K562 (cell line): Measurements from ENCODE around the gene FADS1. TPM values are rescaled to one million over a fixed set of nuclear protein-coding genes. Genes with fewer than 3 reads are reported as not detected.

Source experiments
- ARID1B ChIP-seq: fragments of 450-650 bp; IDR thresholded peaks from 2 replicates; pipeline ENCODE4 v1.6.1; 2016; ENCODE audit warnings: antibody characterized with exemption, mild to moderate bottlenecking, inconsistent platforms
- C11orf30 ChIP-seq: fragments of 450-650 bp; IDR thresholded peaks from 2 replicates; pipeline ENCODE4 v1.6.1; 2016; ENCODE audit warnings: low read depth, mild to moderate bottlenecking
- DPF2 ChIP-seq: fragments of 450-650 bp; IDR thresholded peaks from 2 replicates; pipeline ENCODE4 v1.6.1; 2016
- EHMT2 ChIP-seq: fragments of 450-650 bp; IDR thresholded peaks from 2 replicates; pipeline ENCODE4 v1.6.1; 2018; ENCODE audit warnings: antibody characterized with exemption
- GABPA ChIP-seq: fragments of 200-800 bp; sonication (Bioruptor generic); conservative IDR thresholded peaks from 2 replicates; pipeline ENCODE4 v1.6.1; 2016; ENCODE audit warnings: low read depth, missing genetic modification characterization, missing compliant biosample characterization
- JUND ChIP-seq, 2 experiments: IDR thresholded peaks; 2 replicates in 1 of 2; 3 replicates in 1 of 2; pipeline ENCODE4 v1.6.1; 2011; ENCODE audit warnings: borderline replicate concordance in 2 of 2, low read depth in 2 of 2, low read length in 2 of 2, improper control_type of control experiment in 1 of 2, missing biosample characterization in 1 of 2, missing genetic modification characterization in 1 of 2, missing genetic modification reagents in 1 of 2
- MAFK ChIP-seq: IDR thresholded peaks from 2 replicates; pipeline ENCODE4 v1.6.1; 2011; ENCODE audit warnings: low read length, improper control_type of control experiment
- NONO ChIP-seq, 2 experiments: fragments of 200-400 bp in 1 of 2; fragments of 450-650 bp in 1 of 2; formaldehyde crosslinking in 1 of 2; IDR thresholded peaks; 2 replicates each; pipeline ENCODE4 v1.6.1; 2017; ENCODE audit warnings: low read depth in 2 of 2, mild to moderate bottlenecking in 2 of 2, moderate library complexity in 2 of 2, low read length in 1 of 2
- NRF1 ChIP-seq, 2 experiments: fragments of 450-650 bp; IDR thresholded peaks in 1 of 2; conservative IDR thresholded peaks in 1 of 2; 2 replicates each; pipeline ENCODE4 v1.6.1; 2014; ENCODE audit warnings: mild to moderate bottlenecking in 2 of 2
- PRPF4 ChIP-seq: fragments of 200-400 bp; formaldehyde crosslinking; IDR thresholded peaks from one replicate; pipeline ENCODE4 v1.6.1; 2017; ENCODE audit warnings: low read length, low read depth, mild to moderate bottlenecking; ENCODE audit not compliant: insufficient read depth, poor library complexity, severe bottlenecking
- SP2 ChIP-seq: IDR thresholded peaks from 2 replicates; pipeline ENCODE4 v1.6.1; 2011; ENCODE audit warnings: mild to moderate bottlenecking, low read depth, low read length, moderate library complexity; ENCODE audit not compliant: poor library complexity, severe bottlenecking; ENCODE audit errors: extremely low read depth
- TRIM28 ChIP-seq: fragments of 450-650 bp; IDR thresholded peaks from 2 replicates; pipeline ENCODE4 v1.6.1; 2017
- ZFPM2 ChIP-seq: fragments of 250-450 bp; sonication (Bioruptor Pico); IDR thresholded peaks from 2 replicates; pipeline ENCODE4 v1.5.1; 2022; ENCODE audit warnings: mild to moderate bottlenecking
- ZNF175 ChIP-seq: fragments of 200-800 bp; sonication (Bioruptor generic); IDR thresholded peaks from 2 replicates; pipeline ENCODE4 v1.6.1; 2016; ENCODE audit warnings: low read depth, mild to moderate bottlenecking, missing genetic modification characterization, missing compliant biosample characterization
- ZNF316 ChIP-seq: fragments of 450-650 bp; IDR thresholded peaks from 2 replicates; pipeline ENCODE4 v1.6.1; 2016
- ZNF778 ChIP-seq: fragments of 450-650 bp; formaldehyde crosslinking; IDR thresholded peaks from 2 replicates; pipeline ENCODE4 v1.4.0; 2020; ENCODE audit warnings: mild to moderate bottlenecking, moderate library complexity
- polyA plus RNA-seq, 8 experiments: library from polyadenylated mRNA; depleted of rRNA in 4 of 8; stranded (reverse) in 5 of 8; unstranded in 3 of 8; fragments of >200 nt; fragmentation: Nextera tagmentation in 2 of 8; fragmentation: Illumina TruSeq in 1 of 8; extraction: Ambion mirVana in 2 of 8; extraction: Trizol in 1 of 8; gene quantifications; 2 replicates each; pipeline versions ENCODE4 v1.2.1 to v1.2.3, GENCODE V29; 2011 to 2014; ENCODE audit warnings: inconsistent platforms in 1 of 8, missing spikeins in 1 of 8
- total RNA-seq, 7 experiments: library from RNA; depleted of rRNA in 6 of 7; stranded (reverse); fragments of >200 nt in 6 of 7; fragmentation: Illumina TruSeq in 2 of 7; extraction: Trizol in 2 of 7; gene quantifications; 2 replicates each; pipeline versions ENCODE4 v1.2.1 to v1.2.3, GENCODE V29; 2011 to 2021; ENCODE audit warnings: low replicate concordance in 1 of 7
- TF ChIP-seq, protein P1 (sequence below): fragments of 150-350 bp; conservative IDR thresholded peaks from 2 replicates; pipeline ENCODE4 v1.6.1; 2014; ENCODE audit warnings: low read length
- TF ChIP-seq, protein P2 (sequence below), 2 experiments: fragments of 450-650 bp in 1 of 2; sonication (generic) in 1 of 2; formaldehyde crosslinking in 1 of 2; IDR thresholded peaks in 1 of 2; conservative IDR thresholded peaks in 1 of 2; 2 replicates each; pipeline versions ENCODE4 v1.6.1 to v1.8.1; 2016 to 2023; ENCODE audit warnings: mild to moderate bottlenecking in 2 of 2, moderate library complexity in 2 of 2, inconsistent platforms in 1 of 2, missing genetic modification reagents in 1 of 2
- TF ChIP-seq, protein P3 (sequence below): sonication (generic); formaldehyde crosslinking; IDR thresholded peaks from 2 replicates; pipeline ENCODE4 v1.9.0; 2022; ENCODE audit warnings: mild to moderate bottlenecking, missing genetic modification reagents
- TF ChIP-seq, protein P4 (sequence below): fragments of 450-650 bp; formaldehyde crosslinking; IDR thresholded peaks from 2 replicates; pipeline ENCODE4 v1.4.0; 2020; ENCODE audit warnings: mild to moderate bottlenecking, mixed read lengths
- TF ChIP-seq, protein P5 (sequence below): sonication (generic); formaldehyde crosslinking; IDR thresholded peaks from 2 replicates; pipeline ENCODE4 v1.8.0; 2022; ENCODE audit warnings: mild to moderate bottlenecking, missing genetic modification reagents

The FADS1 gene
- total and polyA plus RNA-seq, 9 of the 15 experiments (the other 6 are each of a cell fraction or from before 2014, with no cell fraction given): 110 to 864 (median 364) TPM

DNA sequence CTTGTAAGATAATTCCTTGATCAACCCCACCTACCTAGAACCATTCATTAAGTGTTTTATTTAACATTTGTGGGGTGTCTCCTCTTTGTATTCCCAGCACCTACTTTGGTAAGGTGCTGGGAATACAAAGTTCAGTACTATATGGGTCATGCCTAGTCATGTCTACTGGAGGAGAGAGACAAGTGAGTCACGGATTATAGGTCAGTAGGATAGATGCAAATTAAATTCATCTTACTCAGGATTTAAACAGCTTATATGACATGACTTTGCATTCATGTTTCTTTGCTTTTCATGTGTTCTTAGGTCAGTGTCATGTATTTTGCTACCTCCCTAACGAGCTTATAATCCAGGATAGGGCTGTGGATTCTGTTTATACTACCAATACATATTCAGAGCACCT is 3.4 kb upstream of the FADS1 start (continued):
- TF ChIP-seq, protein P1, sequence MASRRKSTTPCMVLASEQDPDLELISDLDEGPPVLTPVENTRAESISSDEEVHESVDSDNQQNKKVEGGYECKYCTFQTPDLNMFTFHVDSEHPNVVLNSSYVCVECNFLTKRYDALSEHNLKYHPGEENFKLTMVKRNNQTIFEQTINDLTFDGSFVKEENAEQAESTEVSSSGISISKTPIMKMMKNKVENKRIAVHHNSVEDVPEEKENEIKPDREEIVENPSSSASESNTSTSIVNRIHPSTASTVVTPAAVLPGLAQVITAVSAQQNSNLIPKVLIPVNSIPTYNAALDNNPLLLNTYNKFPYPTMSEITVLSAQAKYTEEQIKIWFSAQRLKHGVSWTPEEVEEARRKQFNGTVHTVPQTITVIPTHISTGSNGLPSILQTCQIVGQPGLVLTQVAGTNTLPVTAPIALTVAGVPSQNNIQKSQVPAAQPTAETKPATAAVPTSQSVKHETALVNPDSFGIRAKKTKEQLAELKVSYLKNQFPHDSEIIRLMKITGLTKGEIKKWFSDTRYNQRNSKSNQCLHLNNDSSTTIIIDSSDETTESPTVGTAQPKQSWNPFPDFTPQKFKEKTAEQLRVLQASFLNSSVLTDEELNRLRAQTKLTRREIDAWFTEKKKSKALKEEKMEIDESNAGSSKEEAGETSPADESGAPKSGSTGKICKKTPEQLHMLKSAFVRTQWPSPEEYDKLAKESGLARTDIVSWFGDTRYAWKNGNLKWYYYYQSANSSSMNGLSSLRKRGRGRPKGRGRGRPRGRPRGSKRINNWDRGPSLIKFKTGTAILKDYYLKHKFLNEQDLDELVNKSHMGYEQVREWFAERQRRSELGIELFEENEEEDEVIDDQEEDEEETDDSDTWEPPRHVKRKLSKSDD: no peak
- no peak for TF ChIP-seq ZFPM2 (CRISPR knock-in tag)
- TF ChIP-seq ARID1B: 0 out of 2 replicates have a peak, but pooled peaks have one; percentile 17
- no peak for TF ChIP-seq SP2
- peak; percentile 60 for TF ChIP-seq ZNF316
- no peak for TF ChIP-seq NRF1 (conservative IDR thresholded peaks at IDR 0.05 in 1 of 2, IDR thresholded peaks at IDR 0.05 in 1 of 2)
- no peak for TF ChIP-seq NONO (IDR thresholded peaks at IDR 0.05; ENCODE audit: low read depth in 2 of 2, low read length in 1 of 2)
- TF ChIP-seq, protein P2, sequence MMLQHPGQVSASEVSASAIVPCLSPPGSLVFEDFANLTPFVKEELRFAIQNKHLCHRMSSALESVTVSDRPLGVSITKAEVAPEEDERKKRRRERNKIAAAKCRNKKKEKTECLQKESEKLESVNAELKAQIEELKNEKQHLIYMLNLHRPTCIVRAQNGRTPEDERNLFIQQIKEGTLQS (IDR thresholded peaks at IDR 0.05): peak; percentile 28; the same call in 1 of the 2 replicates
- TF ChIP-seq, protein P2 (CRISPR knock-in tag; conservative IDR thresholded peaks at IDR 0.05): no peak
- peak; percentile 21; the same call in 1 of the 2 replicates for TF ChIP-seq JUND (IDR thresholded peaks at IDR 0.05; ENCODE audit: borderline replicate concordance, low read depth, low read length)
- no peak; the same call in 2 of the 3 replicates for TF ChIP-seq JUND (tag; IDR thresholded peaks at IDR 0.05; ENCODE audit: borderline replicate concordance, low read depth, low read length)
- TF ChIP-seq, protein P3, sequence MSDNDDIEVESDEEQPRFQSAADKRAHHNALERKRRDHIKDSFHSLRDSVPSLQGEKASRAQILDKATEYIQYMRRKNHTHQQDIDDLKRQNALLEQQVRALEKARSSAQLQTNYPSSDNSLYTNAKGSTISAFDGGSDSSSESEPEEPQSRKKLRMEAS (CRISPR knock-in tag): no peak
- TF ChIP-seq, protein P4, sequence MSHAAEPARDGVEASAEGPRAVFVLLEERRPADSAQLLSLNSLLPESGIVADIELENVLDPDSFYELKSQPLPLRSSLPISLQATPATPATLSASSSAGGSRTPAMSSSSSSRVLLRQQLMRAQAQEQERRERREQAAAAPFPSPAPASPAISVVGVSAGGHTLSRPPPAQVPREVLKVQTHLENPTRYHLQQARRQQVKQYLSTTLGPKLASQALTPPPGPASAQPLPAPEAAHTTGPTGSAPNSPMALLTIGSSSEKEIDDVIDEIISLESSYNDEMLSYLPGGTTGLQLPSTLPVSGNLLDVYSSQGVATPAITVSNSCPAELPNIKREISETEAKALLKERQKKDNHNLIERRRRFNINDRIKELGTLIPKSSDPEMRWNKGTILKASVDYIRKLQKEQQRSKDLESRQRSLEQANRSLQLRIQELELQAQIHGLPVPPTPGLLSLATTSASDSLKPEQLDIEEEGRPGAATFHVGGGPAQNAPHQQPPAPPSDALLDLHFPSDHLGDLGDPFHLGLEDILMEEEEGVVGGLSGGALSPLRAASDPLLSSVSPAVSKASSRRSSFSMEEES: no peak
- peak; percentile 60 for TF ChIP-seq C11orf30
- TF ChIP-seq DPF2: peak; percentile 34; the same call in 1 of the 2 replicates
- TF ChIP-seq, protein P5, sequence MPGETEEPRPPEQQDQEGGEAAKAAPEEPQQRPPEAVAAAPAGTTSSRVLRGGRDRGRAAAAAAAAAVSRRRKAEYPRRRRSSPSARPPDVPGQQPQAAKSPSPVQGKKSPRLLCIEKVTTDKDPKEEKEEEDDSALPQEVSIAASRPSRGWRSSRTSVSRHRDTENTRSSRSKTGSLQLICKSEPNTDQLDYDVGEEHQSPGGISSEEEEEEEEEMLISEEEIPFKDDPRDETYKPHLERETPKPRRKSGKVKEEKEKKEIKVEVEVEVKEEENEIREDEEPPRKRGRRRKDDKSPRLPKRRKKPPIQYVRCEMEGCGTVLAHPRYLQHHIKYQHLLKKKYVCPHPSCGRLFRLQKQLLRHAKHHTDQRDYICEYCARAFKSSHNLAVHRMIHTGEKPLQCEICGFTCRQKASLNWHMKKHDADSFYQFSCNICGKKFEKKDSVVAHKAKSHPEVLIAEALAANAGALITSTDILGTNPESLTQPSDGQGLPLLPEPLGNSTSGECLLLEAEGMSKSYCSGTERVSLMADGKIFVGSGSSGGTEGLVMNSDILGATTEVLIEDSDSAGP (CRISPR knock-in tag): no peak
- no peak for TF ChIP-seq EHMT2
- TF ChIP-seq TRIM28: no peak
- TF ChIP-seq PRPF4: no peak
- TF ChIP-seq ZNF778 (CRISPR knock-in tag): no peak
- TF ChIP-seq MAFK: peak; percentile 46; the same call in 1 of the 2 replicates
- no peak for TF ChIP-seq ZNF175 (CRISPR knock-in tag)
- no peak for TF ChIP-seq GABPA
